GM19193 (cell line): ENCODE measurements around the gene AGAP1.

Experiments
- POLR2A ChIP-seq: IDR thresholded peaks from 4 replicates; pipeline ENCODE4 v1.6.1; 2011; ENCODE audit not compliant: insufficient read depth, insufficient read length; ENCODE audit errors: extremely low read depth

The AGAP1 gene

DNA sequence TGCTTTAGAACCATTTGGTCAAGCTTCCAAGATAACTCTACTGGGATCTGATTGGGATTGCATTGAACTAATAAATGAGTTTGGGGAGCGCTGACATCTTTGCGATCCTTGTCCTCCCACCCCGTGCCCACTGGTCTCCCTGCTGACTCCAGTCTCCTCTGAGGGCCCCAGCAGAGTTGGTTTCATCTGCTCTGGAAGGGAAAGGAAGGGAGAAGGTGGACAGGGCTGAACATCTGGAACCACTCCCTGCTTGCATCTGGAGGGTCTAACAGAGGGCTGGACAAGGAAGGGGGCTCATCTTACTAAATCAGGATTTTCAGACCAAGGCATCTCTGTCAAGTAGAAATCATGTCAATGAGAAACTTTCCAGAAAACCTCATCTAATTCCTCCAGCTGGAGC lies 661.6 kb downstream of the AGAP1 start:
- no peak for TF ChIP-seq POLR2A

DNA sequence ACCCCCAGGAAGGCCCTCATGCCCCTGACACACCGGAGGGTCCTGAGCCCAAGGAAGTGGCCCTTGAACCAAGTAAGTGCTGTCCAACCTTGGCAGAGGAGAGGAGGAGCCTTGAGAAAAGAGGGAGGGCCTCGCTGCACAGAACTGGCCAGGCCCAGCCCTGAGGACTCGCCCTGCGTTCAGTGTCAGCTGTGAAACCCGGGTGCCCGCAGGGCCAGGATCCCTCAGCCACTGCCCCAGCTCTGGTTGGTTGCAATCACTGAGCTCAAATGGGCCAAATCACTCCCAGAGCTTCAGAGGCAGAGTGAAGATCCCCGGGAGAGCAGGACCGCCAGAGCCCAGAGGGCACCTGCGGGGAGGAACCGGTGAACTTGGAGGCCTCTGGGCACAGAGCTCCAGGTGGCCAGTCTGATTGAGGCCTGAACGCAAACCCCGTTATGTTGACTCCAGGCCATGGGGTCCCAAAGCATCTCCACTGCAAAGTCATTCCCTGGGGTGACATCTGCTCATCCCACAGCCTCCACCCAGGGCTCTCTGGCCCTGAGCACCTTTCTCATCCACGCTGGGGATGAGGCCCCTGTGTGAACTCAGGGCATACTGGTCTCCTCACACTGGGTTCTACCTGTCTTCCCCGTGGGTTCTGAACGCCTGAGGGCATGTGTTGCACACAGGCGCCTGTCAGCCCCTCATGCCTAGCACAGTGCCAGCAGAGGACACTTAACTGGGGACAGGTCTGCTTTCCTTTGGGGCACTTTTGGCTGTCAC lies 662.4 kb downstream of the AGAP1 start:
- no peak for TF ChIP-seq POLR2A

GRCh38 chr2:236156860-236157194 lies 663.0 kb downstream of the AGAP1 start:
- TF ChIP-seq POLR2A = no peak

DNA sequence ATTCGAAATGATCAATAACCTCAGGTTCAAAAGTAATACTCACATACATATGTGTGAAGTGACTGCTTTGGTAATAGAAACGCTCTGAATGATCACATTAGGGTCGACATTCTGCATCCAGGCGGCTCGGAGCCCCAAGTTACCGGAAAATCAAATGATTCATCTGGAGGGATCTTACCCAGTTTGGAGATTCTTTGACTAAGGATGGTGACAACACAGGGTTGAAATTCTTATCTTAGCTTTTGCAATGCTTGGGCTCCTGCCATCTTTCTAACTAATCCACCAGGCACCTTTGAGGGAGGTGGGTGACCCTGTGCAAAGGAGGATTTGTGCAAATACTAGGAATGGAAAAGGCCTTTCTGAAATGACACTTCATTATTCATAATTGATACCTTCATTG lies 663.5 kb downstream of the AGAP1 start:
- TF ChIP-seq POLR2A = no peak

GRCh38 chr2:236157815-236158498 lies 664.1 kb downstream of the AGAP1 start:
- no peak for TF ChIP-seq POLR2A

GRCh38 chr2:236158969-236159777 lies 665.3 kb downstream of the AGAP1 start:
- no peak for TF ChIP-seq POLR2A

DNA sequence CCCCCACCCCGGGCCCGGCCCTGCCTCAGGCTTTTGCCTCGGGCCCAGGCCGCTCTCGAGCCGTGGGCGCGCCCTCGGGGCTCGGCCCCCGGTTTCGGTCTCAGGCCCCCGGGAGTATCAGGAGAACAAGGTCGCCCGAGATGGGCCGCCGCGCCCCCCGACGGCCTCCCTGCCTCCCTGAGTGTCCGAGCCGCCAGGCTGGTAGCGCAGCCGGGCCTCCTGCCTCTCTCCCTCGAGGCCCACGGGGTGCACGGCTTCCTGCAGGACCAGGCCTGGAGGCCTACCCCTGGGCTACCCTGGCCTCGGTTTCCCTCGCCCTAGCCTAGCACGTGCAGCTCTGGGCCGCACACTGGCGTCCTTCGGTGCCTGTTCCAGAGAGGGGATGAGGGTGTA lies 665.9 kb downstream of the AGAP1 start:
- no peak for TF ChIP-seq POLR2A

DNA sequence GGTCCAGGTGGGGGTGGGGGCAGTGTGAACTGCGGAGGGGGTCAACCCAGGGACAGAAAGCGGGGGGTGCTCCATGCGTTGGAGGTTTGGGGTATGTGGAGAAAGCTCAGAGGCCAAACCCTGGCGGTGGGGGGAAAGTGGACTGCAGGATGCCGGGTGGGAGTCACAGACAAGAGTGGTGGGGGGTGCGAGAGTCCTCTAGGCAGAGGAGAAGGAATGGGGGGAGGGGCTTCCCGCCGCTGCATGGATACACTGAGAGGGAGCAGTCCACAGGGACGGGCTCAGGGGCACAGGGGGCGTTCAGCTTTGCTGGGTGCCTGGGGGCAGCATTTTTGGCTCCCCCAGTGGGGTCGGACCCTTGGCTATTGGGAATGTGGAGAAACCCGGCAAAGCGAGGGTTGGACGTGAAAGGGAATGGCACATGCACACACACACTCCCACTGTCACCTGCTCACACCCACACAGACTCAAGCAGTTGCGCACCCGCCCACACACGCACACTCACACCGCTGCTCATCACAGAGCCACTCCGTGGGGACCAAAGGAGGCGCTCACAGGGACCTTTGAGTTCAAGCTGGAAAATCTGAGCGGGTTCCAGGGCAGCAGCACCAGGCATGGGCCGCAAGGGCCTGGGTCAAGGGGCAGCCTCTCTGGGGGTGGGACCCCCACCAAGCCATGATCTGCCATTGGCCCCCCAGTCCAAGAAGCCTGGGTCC lies 666.7 kb downstream of the AGAP1 start:
- TF ChIP-seq POLR2A = no peak

GRCh38 chr2:236161082-236161462 lies 667.2 kb downstream of the AGAP1 start:
- TF ChIP-seq POLR2A = no peak

- TF ChIP-seq POLR2A = no peak
Measured at GRCh38 chr2:236161531-236161930, 667.7 kb downstream of the AGAP1 start.

DNA sequence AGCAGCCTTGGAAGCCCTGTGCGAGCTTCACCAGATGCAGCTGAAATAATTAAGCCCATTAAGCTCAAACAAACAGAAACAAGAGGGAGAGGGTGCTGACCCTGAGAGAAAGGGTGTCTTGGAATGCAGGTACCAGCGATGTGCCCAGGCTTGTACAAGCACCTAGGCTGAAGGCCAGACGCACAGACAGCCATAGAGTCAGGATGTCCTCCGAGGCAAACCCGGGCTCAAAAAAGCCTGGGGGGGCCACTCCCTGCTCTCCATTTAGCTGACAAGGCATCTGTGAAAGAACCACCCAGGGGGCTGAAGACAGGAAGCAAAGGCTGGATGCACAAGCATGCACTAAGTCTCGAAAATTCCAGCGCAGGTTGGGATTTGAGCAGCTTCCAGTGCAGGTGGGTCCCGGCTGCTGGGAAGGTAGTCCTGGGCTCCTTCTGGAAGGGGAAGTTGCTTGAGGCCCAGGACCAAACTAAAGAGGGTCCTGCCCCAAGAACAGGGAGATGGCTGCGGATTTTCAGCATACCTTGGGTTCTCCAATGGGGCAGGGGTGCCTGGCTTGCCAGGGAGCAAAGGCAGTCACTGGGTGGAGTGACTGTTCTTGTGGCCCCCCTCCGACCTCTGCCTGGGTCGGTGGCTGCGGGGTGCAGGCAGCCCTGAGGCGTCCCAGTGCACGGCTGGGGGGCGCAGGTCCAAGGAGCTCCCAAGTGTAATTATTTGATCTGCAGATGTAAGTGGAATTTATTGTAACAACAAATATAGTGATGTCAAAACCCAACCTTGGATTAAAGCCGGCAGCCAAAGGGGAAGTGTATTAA lies 668.4 kb downstream of the AGAP1 start:
- TF ChIP-seq POLR2A = no peak

- no peak for TF ChIP-seq POLR2A
Measured at GRCh38 chr2:236162882-236163470, 669.1 kb downstream of the AGAP1 start.

- TF ChIP-seq POLR2A = no peak
Measured at GRCh38 chr2:236163471-236164200, 669.8 kb downstream of the AGAP1 start.
